Measurements from ENCODE around the gene AQP5.

The AQP5 gene

GRCh38 chr12:49945394-49946080 is 16.1 kb upstream of the AQP5 start:
- TF ChIP-seq CTCF (IDR thresholded peaks at IDR 0.05; ENCODE audit: borderline replicate concordance, insufficient read depth, low read depth, low read length): peak; percentile 96
- H3K4me3 ChIP-seq (ENCODE audit: low read depth, low read length): no peak overlapping the region

GRCh38 chr12:49946086-49946485 is 15.6 kb upstream of the AQP5 start:
- TF ChIP-seq CTCF (IDR thresholded peaks at IDR 0.05; ENCODE audit: borderline replicate concordance, insufficient read depth, low read depth, low read length): no peak
- no peak overlapping the region for H3K4me3 ChIP-seq (ENCODE audit: low read depth, low read length)

GRCh38 chr12:49946497-49946896 is 15.2 kb upstream of the AQP5 start:
- H3K4me3 ChIP-seq (ENCODE audit: low read depth, low read length): no peak overlapping the region
- TF ChIP-seq CTCF (IDR thresholded peaks at IDR 0.05; ENCODE audit: borderline replicate concordance, insufficient read depth, low read depth, low read length): no peak

- H3K4me3 ChIP-seq (ENCODE audit: low read depth, low read length): no peak overlapping the region
- no peak for TF ChIP-seq CTCF (IDR thresholded peaks at IDR 0.05; ENCODE audit: borderline replicate concordance, insufficient read depth, low read depth, low read length)
These were observed 14.0 kb upstream of the AQP5 start for GRCh38 chr12:49947593-49948226.

GRCh38 chr12:49948866-49949845 is 12.5 kb upstream of the AQP5 start:
- no peak for TF ChIP-seq CTCF (IDR thresholded peaks at IDR 0.05; ENCODE audit: borderline replicate concordance, insufficient read depth, low read depth, low read length)

GRCh38 chr12:49949866-49950265 is 11.8 kb upstream of the AQP5 start:
- no peak for TF ChIP-seq CTCF (IDR thresholded peaks at IDR 0.05; ENCODE audit: borderline replicate concordance, insufficient read depth, low read depth, low read length)
- H3K4me3 ChIP-seq (ENCODE audit: low read depth, low read length): no peak overlapping the region

More at GRCh38 chr12:49948866-49949845, 12.5 kb upstream of the AQP5 start:
- no peak overlapping the region for H3K4me3 ChIP-seq (ENCODE audit: low read depth, low read length)
